ENCODE data around the gene ZNF277. TPM values are rescaled to one million over a fixed set of nuclear protein-coding genes. Genes with fewer than 3 reads are reported as not detected.

The ZNF277 gene
- total RNA-seq, 4 donors from 2014 or later: 28.4 to 45.4 (median 36.5) TPM

- H3K27me3 ChIP-seq: no peaks in the 10 kb centered on the region
- no peak for DNase-seq
- no peaks in the 10 kb centered on the region for H3K9me3 ChIP-seq
- 68 to 88% methylated on average over 3 of the region's 3 CpGs for WGBS, 2 donors
- no peaks in the 10 kb centered on the region for H3K36me3 ChIP-seq
- H3K4me3 ChIP-seq (replicated peaks in 1 of 3): no peak overlapping the region
- intact Hi-C loops (cut with DNase I): no loop called here
- no peak overlapping the region for H3K27ac ChIP-seq
- no peak for TF ChIP-seq POLR2A (IDR thresholded peaks at IDR 0.05)
- TF ChIP-seq CTCF (IDR thresholded peaks at IDR 0.05): no peak
- peaks cover 8 to 12% of the 10 kb centered on the region in 2 donors for H3K4me1 ChIP-seq
These were observed 45.6 kb downstream of the ZNF277 start for GRCh38 chr7:112252141-112252540.

GRCh38 chr7:112252691-112253090 lies 46.2 kb downstream of the ZNF277 start:
- DNase-seq: no peak
- 64 to 74% methylated on average over 3 of the region's 3 CpGs for WGBS, 2 donors
- H3K4me3 ChIP-seq (replicated peaks in 1 of 3): no peak overlapping the region
- intact Hi-C loops (cut with DNase I): no loop called here
- no peaks in the 10 kb centered on the region for H3K36me3 ChIP-seq
- TF ChIP-seq CTCF (IDR thresholded peaks at IDR 0.05) (no peak), POLR2A (IDR thresholded peaks at IDR 0.05) (no peak)
- H3K27ac ChIP-seq: no peak overlapping the region
- no peaks in the 10 kb centered on the region for H3K9me3 ChIP-seq
- H3K27me3 ChIP-seq: no peaks in the 10 kb centered on the region
- peaks cover 8 to 14% of the 10 kb centered on the region in 2 donors for H3K4me1 ChIP-seq

GRCh38 chr7:112254156-112254555 lies 47.7 kb downstream of the ZNF277 start:
- intact Hi-C loops (cut with DNase I): no loop called here
- Histone ChIP-seq H3K4me3 (replicated peaks in 1 of 3) (no peak overlapping the region), H3K27me3 (no peaks in the 10 kb centered on the region), H3K4me1 (peaks cover 8 to 14% of the 10 kb centered on the region in 2 donors), H3K9me3 (no peaks in the 10 kb centered on the region), H3K36me3 (no peaks in the 10 kb centered on the region), H3K27ac (no peak overlapping the region)
- no peak for DNase-seq
- 38 to 47% methylated on average over 1 of the region's 1 CpG for WGBS, 2 donors
- TF ChIP-seq CTCF (IDR thresholded peaks at IDR 0.05) (no peak), POLR2A (IDR thresholded peaks at IDR 0.05) (no peak)

GRCh38 chr7:112254709-112255387 lies 48.4 kb downstream of the ZNF277 start:
- Histone ChIP-seq H3K36me3 (no peaks in the 10 kb centered on the region), H3K9me3 (no peaks in the 10 kb centered on the region), H3K27me3 (no peaks in the 10 kb centered on the region), H3K27ac (no peak overlapping the region), H3K4me1 (peaks cover 8 to 14% of the 10 kb centered on the region in 2 donors), H3K4me3 (replicated peaks in 1 of 3) (no peak overlapping the region)
- 88 to 90% methylated on average over 6 of the region's 6 CpGs for WGBS, 2 donors
- intact Hi-C loops (cut with DNase I): no loop called here
- no peak for TF ChIP-seq CTCF (IDR thresholded peaks at IDR 0.05)
- no peak for TF ChIP-seq POLR2A (IDR thresholded peaks at IDR 0.05)
- DNase-seq: peak in 1 of 2 donors; percentile 12

GRCh38 chr7:112255388-112255720 lies 48.9 kb downstream of the ZNF277 start:
- intact Hi-C loops (cut with DNase I): no loop called here
- Histone ChIP-seq H3K4me1 (peaks cover 8 to 14% of the 10 kb centered on the region in 2 donors), H3K4me3 (replicated peaks in 1 of 3) (no peak overlapping the region), H3K27me3 (no peaks in the 10 kb centered on the region), H3K27ac (no peak overlapping the region), H3K36me3 (no peaks in the 10 kb centered on the region), H3K9me3 (no peaks in the 10 kb centered on the region)
- no peak for DNase-seq
- TF ChIP-seq POLR2A (IDR thresholded peaks at IDR 0.05) (no peak), CTCF (IDR thresholded peaks at IDR 0.05) (no peak)
